ENCODE data around the gene LCN1.

The LCN1 gene
- long read RNA-seq, result 0 reads

GRCh38 chr9:135520916-135521607 lies at the start of gene LCN1:
LCN1 (plus strand) TSS chr9:135521440; CDS start chr9:135521498, 58 bp downstream.
- no peak for DNase-seq (ENCODE audit: low read depth in 1 of 2, low spot score in 1 of 2)
- TF ChIP-seq POLR2AphosphoS5 (IDR thresholded peaks at IDR 0.05; ENCODE audit: low read depth) (no peak), REST (IDR thresholded peaks at IDR 0.05; ENCODE audit: insufficient replicate concordance, low read depth) (no peak), SPI1 (IDR thresholded peaks at IDR 0.05; ENCODE audit: borderline replicate concordance, low read depth) (no peak), GABPA (IDR thresholded peaks at IDR 0.05; ENCODE audit: low read depth) (no peak)
- TF ChIP-seq, protein P1, sequence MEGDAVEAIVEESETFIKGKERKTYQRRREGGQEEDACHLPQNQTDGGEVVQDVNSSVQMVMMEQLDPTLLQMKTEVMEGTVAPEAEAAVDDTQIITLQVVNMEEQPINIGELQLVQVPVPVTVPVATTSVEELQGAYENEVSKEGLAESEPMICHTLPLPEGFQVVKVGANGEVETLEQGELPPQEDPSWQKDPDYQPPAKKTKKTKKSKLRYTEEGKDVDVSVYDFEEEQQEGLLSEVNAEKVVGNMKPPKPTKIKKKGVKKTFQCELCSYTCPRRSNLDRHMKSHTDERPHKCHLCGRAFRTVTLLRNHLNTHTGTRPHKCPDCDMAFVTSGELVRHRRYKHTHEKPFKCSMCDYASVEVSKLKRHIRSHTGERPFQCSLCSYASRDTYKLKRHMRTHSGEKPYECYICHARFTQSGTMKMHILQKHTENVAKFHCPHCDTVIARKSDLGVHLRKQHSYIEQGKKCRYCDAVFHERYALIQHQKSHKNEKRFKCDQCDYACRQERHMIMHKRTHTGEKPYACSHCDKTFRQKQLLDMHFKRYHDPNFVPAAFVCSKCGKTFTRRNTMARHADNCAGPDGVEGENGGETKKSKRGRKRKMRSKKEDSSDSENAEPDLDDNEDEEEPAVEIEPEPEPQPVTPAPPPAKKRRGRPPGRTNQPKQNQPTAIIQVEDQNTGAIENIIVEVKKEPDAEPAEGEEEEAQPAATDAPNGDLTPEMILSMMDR (IDR thresholded peaks at IDR 0.05; ENCODE audit: insufficient read depth, low read length), result no peak
- Histone ChIP-seq H3K27me3 (ENCODE audit: insufficient read depth, poor library complexity, severe bottlenecking) (peaks cover 2% of the 10 kb centered on the region), H3K4me3 (replicated peaks; ENCODE audit: insufficient read depth, low read length) (no peak within 1 kb of the TSS), H3K27ac (replicated peaks) (no peak within 1 kb of the TSS)

- Histone ChIP-seq H3K4me3 (replicated peaks; ENCODE audit: insufficient read depth, low read length) (no peak overlapping the region), H3K27me3 (ENCODE audit: insufficient read depth, poor library complexity, severe bottlenecking) (peaks cover 20% of the 10 kb centered on the region), H3K27ac (replicated peaks) (no peak overlapping the region)
- TF ChIP-seq REST (IDR thresholded peaks at IDR 0.05; ENCODE audit: insufficient replicate concordance, low read depth) (no peak), GABPA (IDR thresholded peaks at IDR 0.05; ENCODE audit: low read depth) (no peak), SPI1 (IDR thresholded peaks at IDR 0.05; ENCODE audit: borderline replicate concordance, low read depth) (no peak), POLR2AphosphoS5 (IDR thresholded peaks at IDR 0.05; ENCODE audit: low read depth) (no peak)
- TF ChIP-seq, protein P1 (IDR thresholded peaks at IDR 0.05; ENCODE audit: insufficient read depth, low read length), result no peak
- DNase-seq (ENCODE audit: low read depth in 1 of 2, low spot score in 1 of 2), result no peak
Measured at GRCh38 chr9:135471791-135472640, 49.2 kb upstream of the LCN1 start.

DNA sequence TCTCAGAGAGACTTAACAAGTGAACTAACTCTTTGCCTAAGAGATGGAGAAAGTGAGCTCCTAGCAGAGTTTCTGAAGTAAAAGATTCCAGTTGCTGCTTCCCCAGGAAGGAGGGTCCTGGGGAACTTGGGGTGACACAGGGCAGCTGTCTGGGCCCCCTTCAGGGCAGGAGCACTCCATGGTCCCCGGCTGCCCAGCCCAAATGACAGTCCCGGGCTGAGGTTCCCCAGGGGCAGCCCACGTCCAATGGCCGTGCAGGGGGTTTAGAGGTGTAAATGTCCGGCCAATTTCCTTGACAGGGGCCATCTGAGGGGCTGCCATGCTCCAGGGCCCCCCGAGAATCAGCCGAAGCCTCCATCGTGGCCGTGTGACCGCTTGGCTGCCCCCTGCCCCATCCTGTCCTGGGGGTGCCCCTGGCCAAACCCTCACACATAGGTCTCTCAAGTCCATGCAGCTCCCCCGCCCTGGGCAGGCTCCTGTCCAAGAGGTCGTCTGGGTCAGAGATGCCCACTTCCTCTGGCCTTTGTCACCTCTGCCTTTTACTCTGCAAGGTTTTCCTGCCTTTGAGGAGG lies 47.2 kb upstream of the LCN1 start:
- no peak for TF ChIP-seq POLR2AphosphoS5 (IDR thresholded peaks at IDR 0.05; ENCODE audit: low read depth)
- TF ChIP-seq, protein P1 (IDR thresholded peaks at IDR 0.05; ENCODE audit: insufficient read depth, low read length), result no peak
- TF ChIP-seq SPI1 (IDR thresholded peaks at IDR 0.05; ENCODE audit: borderline replicate concordance, low read depth), result no peak
- no peak for TF ChIP-seq GABPA (IDR thresholded peaks at IDR 0.05; ENCODE audit: low read depth)
- TF ChIP-seq REST (IDR thresholded peaks at IDR 0.05; ENCODE audit: insufficient replicate concordance, low read depth), result no peak
- Histone ChIP-seq H3K4me3 (replicated peaks; ENCODE audit: insufficient read depth, low read length) (no peak overlapping the region), H3K27me3 (ENCODE audit: insufficient read depth, poor library complexity, severe bottlenecking) (peaks cover 26% of the 10 kb centered on the region), H3K27ac (replicated peaks) (no peak overlapping the region)
- no peak for DNase-seq (ENCODE audit: low read depth in 1 of 2, low spot score in 1 of 2)

Data from HL-60 (cell line).